Hepatocyte (in vitro differentiated cells): Measurements from ENCODE around the gene TMEM44.

Experiments used
- EZH2 ChIP-seq: fragments of 200-600 bp; sonication (generic); IDR thresholded peaks from 2 replicates; pipeline ENCODE4 v1.6.1; 2016; ENCODE audit warnings: antibody characterized with exemption, mild to moderate bottlenecking, borderline replicate concordance
- EZH2phosphoT487 ChIP-seq: fragments of 200-600 bp; sonication (generic); IDR thresholded peaks from one replicate; pipeline ENCODE4 v1.6.1; 2018; ENCODE audit warnings: antibody characterized with exemption, mild to moderate bottlenecking, low read depth, moderate library complexity; ENCODE audit not compliant: unreplicated experiment, severe bottlenecking
- TF ChIP-seq, protein P1 (sequence below): fragments of 200-600 bp; sonication (generic); IDR thresholded peaks from 2 replicates; pipeline ENCODE4 v1.5.1; 2016; ENCODE audit warnings: antibody characterized with exemption, mild to moderate bottlenecking; ENCODE audit not compliant: poor library complexity

DNA sequence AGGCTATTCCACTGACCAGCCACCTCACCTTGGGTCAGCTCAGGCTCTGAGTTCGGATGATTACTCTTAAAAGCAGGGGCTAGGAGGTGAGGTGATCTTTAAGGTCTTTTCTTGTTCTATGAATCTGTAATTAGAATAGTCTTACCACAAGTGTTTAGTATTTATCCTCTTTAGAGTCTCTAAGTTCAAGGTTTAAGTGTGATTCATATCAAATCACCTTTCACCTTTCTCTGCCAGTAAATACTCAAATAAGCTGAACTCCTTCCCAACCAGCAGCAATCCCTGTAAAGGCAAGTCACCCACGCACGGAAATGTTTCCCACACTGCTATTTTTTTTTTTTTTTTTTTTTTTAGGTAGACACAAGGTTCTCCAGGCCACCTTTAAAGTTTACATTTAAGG, 14.5 kb upstream of the TMEM44 start:
- TF ChIP-seq EZH2, result no peak
- TF ChIP-seq, protein P1, sequence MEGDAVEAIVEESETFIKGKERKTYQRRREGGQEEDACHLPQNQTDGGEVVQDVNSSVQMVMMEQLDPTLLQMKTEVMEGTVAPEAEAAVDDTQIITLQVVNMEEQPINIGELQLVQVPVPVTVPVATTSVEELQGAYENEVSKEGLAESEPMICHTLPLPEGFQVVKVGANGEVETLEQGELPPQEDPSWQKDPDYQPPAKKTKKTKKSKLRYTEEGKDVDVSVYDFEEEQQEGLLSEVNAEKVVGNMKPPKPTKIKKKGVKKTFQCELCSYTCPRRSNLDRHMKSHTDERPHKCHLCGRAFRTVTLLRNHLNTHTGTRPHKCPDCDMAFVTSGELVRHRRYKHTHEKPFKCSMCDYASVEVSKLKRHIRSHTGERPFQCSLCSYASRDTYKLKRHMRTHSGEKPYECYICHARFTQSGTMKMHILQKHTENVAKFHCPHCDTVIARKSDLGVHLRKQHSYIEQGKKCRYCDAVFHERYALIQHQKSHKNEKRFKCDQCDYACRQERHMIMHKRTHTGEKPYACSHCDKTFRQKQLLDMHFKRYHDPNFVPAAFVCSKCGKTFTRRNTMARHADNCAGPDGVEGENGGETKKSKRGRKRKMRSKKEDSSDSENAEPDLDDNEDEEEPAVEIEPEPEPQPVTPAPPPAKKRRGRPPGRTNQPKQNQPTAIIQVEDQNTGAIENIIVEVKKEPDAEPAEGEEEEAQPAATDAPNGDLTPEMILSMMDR, result no peak
- TF ChIP-seq EZH2phosphoT487, result no peak
